Endodermal cell (in vitro differentiated cells): ENCODE data around the gene ATP12A. TPM values are rescaled to one million over a fixed set of nuclear protein-coding genes. Genes with fewer than 3 reads are reported as not detected.
A peak's percentile ranks its signal among the peaks of the same experiment; 100 is the strongest.

ENCODE experiments used
- DNase-seq: peaks from one replicate; pipeline ENCODE4 v3.0.0-alpha.2; 2017
- H3K27ac ChIP-seq: 2 replicates; pipeline ENCODE4 v1.5.1; 2013; ENCODE audit warnings: mild to moderate bottlenecking, low read depth, low read length, moderate library complexity
- H3K27me3 ChIP-seq: 2 replicates; pipeline ENCODE4 v1.6.1; 2013; ENCODE audit warnings: mild to moderate bottlenecking, low read length, moderate library complexity; ENCODE audit not compliant: insufficient read depth, control insufficient read depth, poor library complexity, severe bottlenecking
- H3K36me3 ChIP-seq: 2 replicates; pipeline ENCODE4 v1.7.0; 2013; ENCODE audit warnings: mild to moderate bottlenecking, low read length, moderate library complexity; ENCODE audit not compliant: control insufficient read depth, insufficient read depth
- H3K4me1 ChIP-seq: one replicate; pipeline ENCODE4 v1.7.0; 2013; ENCODE audit warnings: low read length; ENCODE audit not compliant: control insufficient read depth, insufficient read depth
- H3K4me3 ChIP-seq: 2 replicates; pipeline ENCODE4 v1.5.1; 2013; ENCODE audit warnings: mild to moderate bottlenecking, low read length, moderate library complexity
- H3K9ac ChIP-seq: 2 replicates; pipeline ENCODE4 v1.6.1; 2013; ENCODE audit warnings: mild to moderate bottlenecking, low read length, moderate library complexity; ENCODE audit not compliant: poor library complexity, severe bottlenecking; ENCODE audit errors: extremely low read depth
- H3K9me3 ChIP-seq: 2 replicates; pipeline ENCODE4 v1.6.1; 2013; ENCODE audit warnings: mild to moderate bottlenecking, low read length, moderate library complexity; ENCODE audit not compliant: control insufficient read depth
- H3K27ac Mint-ChIP-seq: 2 replicates; pipeline ENCODE4 v1.8.0; 2020; ENCODE audit warnings: mixed read lengths
- H3K27me3 Mint-ChIP-seq: 2 replicates; pipeline ENCODE4 v1.8.0; 2021; ENCODE audit warnings: mild to moderate bottlenecking, mixed read lengths; ENCODE audit not compliant: insufficient read depth
- H3K36me3 Mint-ChIP-seq: 2 replicates; pipeline ENCODE4 v1.8.0; 2020; ENCODE audit warnings: low read depth, mixed read lengths
- H3K4me1 Mint-ChIP-seq: 2 replicates; pipeline ENCODE4 v1.8.0; 2020; ENCODE audit warnings: mixed read lengths
- H3K4me3 Mint-ChIP-seq: 2 replicates; pipeline ENCODE4 v1.8.0; 2020; ENCODE audit warnings: mild to moderate bottlenecking, moderate library complexity, mixed read lengths
- H3K9me3 Mint-ChIP-seq: 2 replicates; pipeline ENCODE4 v1.8.0; 2020; ENCODE audit warnings: mild to moderate bottlenecking, mixed read lengths
- CTCF ChIP-seq: fragments of 200-600 bp; sonication (generic); conservative IDR thresholded peaks from 2 replicates; pipeline ENCODE4 v1.5.0; 2021; ENCODE audit warnings: antibody characterized with exemption, mild to moderate bottlenecking
- WGBS, 2 experiments: methylation state at CpG; one replicate each; pipeline versions ENCODE4 v1.1.5 to v1.1.7; 2013; ENCODE audit warnings: missing lambda C conversion rate in 2 of 2, mixed read lengths in 1 of 2; ENCODE audit not compliant: insufficient coverage in 1 of 2, insufficient read length in 1 of 2; 5-methylcytosine and 5-hydroxymethylcytosine counted together
- total RNA-seq, 2 donors: library from RNA; stranded (reverse); fragmentation: NEBNext Ultra II Directional in 1 of 2; extraction: Animal tissue kit (Norgen Biotek cat#: 25700) in 1 of 2; gene quantifications; 2 replicates in 1 of 2; 3 replicates in 1 of 2; pipeline ENCODE4 v1.2.1, GENCODE V29; 2021

Gene ATP12A
- total RNA-seq, 2 donors from 2014 or later: 4.9 to 10.5 TPM

DNA sequence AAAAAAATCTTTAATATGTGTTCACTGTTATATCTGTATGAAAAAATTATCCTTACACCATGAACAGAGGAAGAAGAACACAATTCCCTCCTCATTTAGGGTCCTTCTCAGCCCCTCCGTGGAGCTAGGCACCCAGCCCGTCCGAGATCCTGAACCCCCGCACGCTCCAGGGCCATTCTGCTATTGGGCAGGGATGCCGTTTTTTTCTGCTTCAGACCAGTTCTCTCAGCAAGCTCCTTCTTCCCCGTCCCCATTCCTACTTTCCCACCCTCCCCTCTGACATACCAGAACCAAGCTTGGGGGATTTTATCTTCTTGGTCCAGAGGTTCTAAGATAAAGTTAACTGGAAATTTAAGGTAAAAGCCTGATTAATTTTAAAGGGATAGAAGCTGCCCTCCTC, 36.2 kb downstream of the ATP12A start:
- peak; percentile 76 for DNase-seq
- Histone ChIP-seq H3K36me3 (no peaks in the 10 kb centered on the region), H3K27me3 (no peaks in the 10 kb centered on the region), H3K27ac (no peak overlapping the region), H3K4me1 (peaks cover 11% of the 10 kb centered on the region), H3K9ac (peak overlapping the region; percentile 27), H3K9me3 (peaks cover 10% of the 10 kb centered on the region), H3K4me3 (peak overlapping the region; percentile 58)
- Mint-ChIP-seq H3K27me3 (peaks cover 28% of the 10 kb centered on the region), H3K9me3 (peaks cover 13% of the 10 kb centered on the region), H3K4me3 (peak overlapping the region; percentile 36), H3K27ac (peak overlapping the region; percentile 85), H3K36me3 (no peaks in the 10 kb centered on the region), H3K4me1 (peaks cover 17% of the 10 kb centered on the region)
- WGBS, 2 experiments: 19 to 27% methylated on average over 3 to 7 of the region's 7 CpGs
- no peak for TF ChIP-seq CTCF

DNA sequence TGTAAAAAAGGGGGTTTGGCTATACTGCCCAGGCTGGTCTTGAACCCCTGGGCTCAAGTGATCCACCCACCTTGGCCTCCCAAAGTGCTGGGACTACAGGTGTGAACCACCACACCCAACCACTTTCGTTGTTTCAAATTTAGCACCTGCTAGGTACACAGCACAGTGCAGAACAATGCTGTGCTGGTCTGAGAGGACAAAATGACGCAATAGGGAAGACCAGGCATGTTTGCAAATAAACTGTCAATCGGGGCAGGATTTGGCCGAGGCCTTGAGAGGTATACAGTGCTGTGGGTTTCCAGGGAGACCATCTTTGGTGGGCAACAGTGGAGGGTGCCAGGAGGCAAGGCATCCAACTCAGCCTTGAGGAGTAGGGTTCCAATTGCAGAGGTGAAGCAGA, 37.0 kb downstream of the ATP12A start:
- WGBS, 2 experiments: 69 to 71% methylated on average over 4 of the region's 4 CpGs
- no peak for DNase-seq
- Mint-ChIP-seq H3K27ac (no peak overlapping the region), H3K36me3 (no peaks in the 10 kb centered on the region), H3K4me1 (peaks cover 17% of the 10 kb centered on the region), H3K4me3 (no peak overlapping the region), H3K27me3 (peaks cover 27% of the 10 kb centered on the region), H3K9me3 (peaks cover 13% of the 10 kb centered on the region)
- Histone ChIP-seq H3K9ac (no peak overlapping the region), H3K4me1 (peaks cover 11% of the 10 kb centered on the region), H3K36me3 (no peaks in the 10 kb centered on the region), H3K27me3 (no peaks in the 10 kb centered on the region), H3K4me3 (peak overlapping the region; percentile 14), H3K9me3 (peaks cover 10% of the 10 kb centered on the region), H3K27ac (no peak overlapping the region)
- TF ChIP-seq CTCF: no peak

GRCh38 chr13:24718192-24718965, 38.2 kb downstream of the ATP12A start:
- TF ChIP-seq CTCF: no peak
- H3K36me3 ChIP-seq: no peaks in the 10 kb centered on the region
- WGBS, 2 experiments: 95% methylated on average over 37 to 40 of the region's 40 CpGs
- Mint-ChIP-seq H3K9me3 (peaks cover 13% of the 10 kb centered on the region), H3K36me3 (no peaks in the 10 kb centered on the region), H3K27me3 (peaks cover 22% of the 10 kb centered on the region), H3K4me3 (no peak overlapping the region), H3K27ac (no peak overlapping the region), H3K4me1 (peaks cover 17% of the 10 kb centered on the region)
- H3K4me1 ChIP-seq: peaks cover 8% of the 10 kb centered on the region
- no peak overlapping the region for H3K4me3 ChIP-seq
- H3K9ac ChIP-seq: no peak overlapping the region
- no peak for DNase-seq
- H3K27me3 ChIP-seq: no peaks in the 10 kb centered on the region
- H3K27ac ChIP-seq: no peak overlapping the region
- peaks cover 10% of the 10 kb centered on the region for H3K9me3 ChIP-seq
